Thyroid gland (tissue), 4 donors: Measurements from ENCODE around the gene P3R3URF.

Source experiments
- CTCF ChIP-seq, 6 experiments: fragments of 200-600 bp in 3 of 6; fragments of 450-650 bp in 3 of 6; sonication (generic) in 3 of 6; IDR thresholded peaks; one replicate each; pipeline ENCODE4 v1.5.1; 2016 to 2019; ENCODE audit warnings: antibody characterized with exemption in 6 of 6, mild to moderate bottlenecking in 2 of 6, inconsistent platforms in 1 of 6, moderate library complexity in 1 of 6
- POLR2A ChIP-seq, 2 donors: fragments of 450-650 bp; IDR thresholded peaks; one replicate each; pipeline ENCODE4 v1.6.1; 2017; ENCODE audit warnings: antibody characterized with exemption in 2 of 2, mild to moderate bottlenecking in 2 of 2, moderate library complexity in 1 of 2

- TF ChIP-seq CTCF (IDR thresholded peaks at IDR 0.05) (no peak), POLR2A (IDR thresholded peaks at IDR 0.05) (no peak)
Measured at GRCh38 chr1:46191033-46191701, 14.9 kb upstream of the P3R3URF start.
